Measurements from ENCODE around the gene CCDC158. TPM values are rescaled to one million over a fixed set of nuclear protein-coding genes. Genes with fewer than 3 reads are reported as not detected.

CCDC158 gene
- polyA plus RNA-seq, 2 of the 4 experiments (the other 2 are of a cell fraction) = 0.06 TPM; not detected in 1

DNA sequence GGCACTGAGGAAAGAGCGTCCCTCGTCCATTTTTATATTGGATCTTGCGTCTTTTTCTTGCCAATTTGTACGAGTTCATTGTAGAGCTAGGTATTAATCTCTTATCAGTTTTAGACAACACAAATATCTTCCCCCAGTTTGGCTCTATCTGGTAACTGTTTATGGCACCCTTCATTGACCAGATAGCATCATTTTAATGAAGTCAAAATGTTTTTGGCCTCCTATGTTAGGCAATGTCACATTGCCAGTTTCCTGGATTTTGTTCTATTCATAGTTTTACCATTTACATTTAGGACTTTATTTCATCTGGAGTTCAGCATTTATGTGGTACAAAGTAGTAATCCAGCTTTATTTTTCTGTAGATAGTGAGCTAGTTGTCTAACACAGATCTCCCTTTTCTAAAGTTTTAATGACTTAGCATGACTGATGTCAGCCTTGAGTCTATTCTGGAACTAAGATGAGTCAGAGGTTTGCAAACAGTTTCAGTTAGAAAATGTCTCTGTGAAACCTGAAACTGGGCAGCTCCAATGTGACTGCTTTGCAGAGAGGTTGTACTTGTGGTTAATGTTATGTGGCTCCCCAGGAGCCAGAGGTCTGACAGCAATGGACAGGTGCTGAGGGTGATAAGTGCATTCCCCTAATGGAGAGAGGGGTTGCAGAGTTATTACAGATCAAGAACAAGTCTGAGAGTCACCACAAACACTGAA is 119.7 kb downstream of the CCDC158 start:
- TF ChIP-seq POLR2A (IDR thresholded peaks at IDR 0.05; ENCODE audit: low read length) (no peak), FOSL2 (IDR thresholded peaks at IDR 0.05) (no peak), FOSL2 (CRISPR knock-in tag; IDR thresholded peaks at IDR 0.05) (peak; percentile 64), ZNF302 (CRISPR knock-in tag; IDR thresholded peaks at IDR 0.05) (no peak), ZFP36 (IDR thresholded peaks at IDR 0.05; ENCODE audit: borderline replicate concordance, partially characterized antibody) (no peak)
- TF ChIP-seq, protein P1, sequence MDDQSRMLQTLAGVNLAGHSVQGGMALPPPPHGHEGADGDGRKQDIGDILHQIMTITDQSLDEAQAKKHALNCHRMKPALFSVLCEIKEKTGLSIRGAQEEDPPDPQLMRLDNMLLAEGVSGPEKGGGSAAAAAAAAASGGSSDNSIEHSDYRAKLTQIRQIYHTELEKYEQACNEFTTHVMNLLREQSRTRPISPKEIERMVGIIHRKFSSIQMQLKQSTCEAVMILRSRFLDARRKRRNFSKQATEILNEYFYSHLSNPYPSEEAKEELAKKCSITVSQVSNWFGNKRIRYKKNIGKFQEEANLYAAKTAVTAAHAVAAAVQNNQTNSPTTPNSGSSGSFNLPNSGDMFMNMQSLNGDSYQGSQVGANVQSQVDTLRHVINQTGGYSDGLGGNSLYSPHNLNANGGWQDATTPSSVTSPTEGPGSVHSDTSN (IDR thresholded peaks at IDR 0.05) = no peak
- TF ChIP-seq, protein P2, sequence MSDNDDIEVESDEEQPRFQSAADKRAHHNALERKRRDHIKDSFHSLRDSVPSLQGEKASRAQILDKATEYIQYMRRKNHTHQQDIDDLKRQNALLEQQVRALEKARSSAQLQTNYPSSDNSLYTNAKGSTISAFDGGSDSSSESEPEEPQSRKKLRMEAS (IDR thresholded peaks at IDR 0.05) = peak; percentile 22; the same call in 1 of the 2 replicates
- Histone ChIP-seq H3K4me3 (no peak overlapping the region), H3K4me2 (peak overlapping the region; percentile 71), H3K27ac (peak overlapping the region; percentile 63 to 84), H3K9me3 (peaks cover 17% of the 10 kb centered on the region; the same call in 2 of the 3 replicates), H3K4me1 (peaks cover 32% of the 10 kb centered on the region)
- ATAC-seq = peak; percentile 49 to 52; a peak in 3 of 6 replicates
- FAIRE-seq = no peak
- CTCF ChIA-PET = interaction anchor here (1.0 kb wide), 1 partner anchor 21 kb away, joined by 3 read pairs; no protein-coding TSS in a partner anchor
- DNase-seq (ENCODE audit: low read depth in 1 of 2, low spot score in 1 of 2) = peak; percentile 43 to 66
- POLR2A ChIA-PET = interaction anchor here (1.0 kb wide), 1 partner anchor 88 kb away, joined by 3 read pairs; the partner anchor contains the start of gene SCARB2
- WGBS (ENCODE audit: missing lambda C conversion rate) = 95% methylated on average over 4 of the region's 4 CpGs

DNA sequence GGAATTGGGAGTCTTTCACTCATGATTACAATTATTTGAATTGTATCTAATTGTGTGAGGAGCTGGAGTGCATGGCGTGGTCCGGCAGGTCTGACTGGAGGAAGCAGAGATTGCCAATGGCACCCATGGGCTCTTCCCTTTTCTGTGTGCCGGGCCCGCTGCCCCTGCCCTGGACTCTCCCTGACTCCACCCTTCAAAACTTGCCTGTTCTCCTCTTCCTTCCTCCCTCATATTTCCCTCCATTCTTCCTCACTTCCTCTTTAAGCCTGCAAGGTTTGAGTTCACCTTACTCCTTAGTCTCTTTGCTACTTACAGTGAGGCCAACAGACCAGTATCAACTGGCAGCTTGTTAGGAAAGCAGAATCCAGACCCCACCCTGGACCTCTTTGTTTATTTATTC is 120.9 kb downstream of the CCDC158 start:
- CTCF ChIA-PET = no interaction called here
- H3K4me2 ChIP-seq = no peak overlapping the region
- peaks cover 17% of the 10 kb centered on the region; the same call in 2 of the 3 replicates for H3K9me3 ChIP-seq
- WGBS (ENCODE audit: missing lambda C conversion rate) = 83% methylated on average over 4 of the region's 4 CpGs
- FAIRE-seq (no peak), ATAC-seq (no peak), DNase-seq (ENCODE audit: low read depth in 1 of 2, low spot score in 1 of 2) (no peak)
- H3K27ac ChIP-seq = peak overlapping the region in 1 of 2 experiments; percentile 47; a peak in 1 of 6 replicates
- peaks cover 28% of the 10 kb centered on the region for H3K4me1 ChIP-seq
- TF ChIP-seq, protein P2 (IDR thresholded peaks at IDR 0.05) = no peak
- TF ChIP-seq, protein P3, sequence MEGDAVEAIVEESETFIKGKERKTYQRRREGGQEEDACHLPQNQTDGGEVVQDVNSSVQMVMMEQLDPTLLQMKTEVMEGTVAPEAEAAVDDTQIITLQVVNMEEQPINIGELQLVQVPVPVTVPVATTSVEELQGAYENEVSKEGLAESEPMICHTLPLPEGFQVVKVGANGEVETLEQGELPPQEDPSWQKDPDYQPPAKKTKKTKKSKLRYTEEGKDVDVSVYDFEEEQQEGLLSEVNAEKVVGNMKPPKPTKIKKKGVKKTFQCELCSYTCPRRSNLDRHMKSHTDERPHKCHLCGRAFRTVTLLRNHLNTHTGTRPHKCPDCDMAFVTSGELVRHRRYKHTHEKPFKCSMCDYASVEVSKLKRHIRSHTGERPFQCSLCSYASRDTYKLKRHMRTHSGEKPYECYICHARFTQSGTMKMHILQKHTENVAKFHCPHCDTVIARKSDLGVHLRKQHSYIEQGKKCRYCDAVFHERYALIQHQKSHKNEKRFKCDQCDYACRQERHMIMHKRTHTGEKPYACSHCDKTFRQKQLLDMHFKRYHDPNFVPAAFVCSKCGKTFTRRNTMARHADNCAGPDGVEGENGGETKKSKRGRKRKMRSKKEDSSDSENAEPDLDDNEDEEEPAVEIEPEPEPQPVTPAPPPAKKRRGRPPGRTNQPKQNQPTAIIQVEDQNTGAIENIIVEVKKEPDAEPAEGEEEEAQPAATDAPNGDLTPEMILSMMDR (IDR thresholded peaks at IDR 0.05) = no peak
- TF ChIP-seq EHF (CRISPR knock-in tag; IDR thresholded peaks at IDR 0.05) = no peak
- no peak for TF ChIP-seq FOSL2 (IDR thresholded peaks at IDR 0.05)
- no peak for TF ChIP-seq FOSL2 (CRISPR knock-in tag; IDR thresholded peaks at IDR 0.05)
- no peak for TF ChIP-seq MAFK (IDR thresholded peaks at IDR 0.05; ENCODE audit: partially characterized antibody)
- H3K4me3 ChIP-seq = no peak overlapping the region
- POLR2A ChIA-PET = no interaction called here

DNA sequence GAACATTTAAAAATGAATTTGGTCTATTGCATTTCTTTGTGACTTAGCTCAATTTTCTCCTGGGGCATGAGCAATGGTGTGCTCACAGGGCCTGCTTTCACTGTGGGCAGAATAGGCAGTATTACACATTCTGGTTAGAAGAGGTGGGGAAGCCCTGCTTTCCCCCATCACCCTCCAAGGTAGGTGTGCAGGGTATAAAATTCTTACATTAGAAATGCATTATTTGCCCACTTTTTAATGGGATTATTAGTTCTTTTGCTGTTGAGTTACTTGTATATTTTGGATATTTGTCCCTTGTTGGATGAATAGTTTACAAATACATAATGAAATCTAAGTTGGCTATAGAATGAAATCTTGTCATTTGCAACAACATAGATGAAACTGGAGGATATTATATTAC is 122.7 kb downstream of the CCDC158 start:
- no peak overlapping the region for H3K4me2 ChIP-seq
- ATAC-seq = no peak
- POLR2A ChIA-PET = no interaction called here
- TF ChIP-seq KDM5A (IDR thresholded peaks at IDR 0.05) = no peak
- no peak for TF ChIP-seq CHD4 (IDR thresholded peaks at IDR 0.05; ENCODE audit: borderline replicate concordance)
- TF ChIP-seq, protein P4, sequence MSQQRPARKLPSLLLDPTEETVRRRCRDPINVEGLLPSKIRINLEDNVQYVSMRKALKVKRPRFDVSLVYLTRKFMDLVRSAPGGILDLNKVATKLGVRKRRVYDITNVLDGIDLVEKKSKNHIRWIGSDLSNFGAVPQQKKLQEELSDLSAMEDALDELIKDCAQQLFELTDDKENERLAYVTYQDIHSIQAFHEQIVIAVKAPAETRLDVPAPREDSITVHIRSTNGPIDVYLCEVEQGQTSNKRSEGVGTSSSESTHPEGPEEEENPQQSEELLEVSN (IDR thresholded peaks at IDR 0.05; ENCODE audit: borderline replicate concordance, low read depth) = no peak
- TF ChIP-seq HEYL (CRISPR knock-in tag; IDR thresholded peaks at IDR 0.05) = no peak
- TF ChIP-seq GATA3 (IDR thresholded peaks at IDR 0.05; ENCODE audit: borderline replicate concordance) = no peak
- TF ChIP-seq NR3C1 (IDR thresholded peaks at IDR 0.05) = no peak
- TF ChIP-seq EP300 (IDR thresholded peaks at IDR 0.05) = no peak
- TF ChIP-seq MAFK (IDR thresholded peaks at IDR 0.05; ENCODE audit: partially characterized antibody) = no peak
- no peak for TF ChIP-seq HOXB13 (CRISPR knock-in tag; IDR thresholded peaks at IDR 0.05; ENCODE audit: low read depth)
- no peak overlapping the region for H3K27ac ChIP-seq
- no peak overlapping the region for H3K4me3 ChIP-seq
- DNase-seq (ENCODE audit: low read depth in 1 of 2, low spot score in 1 of 2) = no peak
- peaks cover 17% of the 10 kb centered on the region; the same call in 2 of the 3 replicates for H3K9me3 ChIP-seq
- CTCF ChIA-PET = interaction anchor here (0.6 to 1.1 kb wide), 2 partner anchors 119 to 1473 kb away, joined by 4 read pairs; no protein-coding TSS in a partner anchor
- H3K4me1 ChIP-seq = peaks cover 24% of the 10 kb centered on the region
- no peak for FAIRE-seq

Data from A549 (cell line).